GM23338 (cell line): Measurements from ENCODE around the gene SLC35F6. TPM values are rescaled to one million over a fixed set of nuclear protein-coding genes. Genes with fewer than 3 reads are reported as not detected.

Experiments used
- ATAC-seq: fragments of 200-7000 bp; cut with Tn5 transposase; 3 replicates; pipeline ENCODE4 v1.9.1; 2020
- DNase-seq: peaks from one replicate; pipeline ENCODE4 v3.0.0-alpha.2; 2015; ENCODE audit warnings: low spot score
- H2AFZ ChIP-seq: fragments of 200-600 bp; sonication (generic); 2 replicates; pipeline ENCODE4 v1.8.0; 2016; ENCODE audit warnings: antibody characterized with exemption, mild to moderate bottlenecking, moderate library complexity
- H3F3A ChIP-seq: fragments of 200-600 bp; sonication (generic); replicated peaks from 2 replicates; pipeline ENCODE4 v1.8.0; 2017; ENCODE audit warnings: antibody characterized with exemption, mixed run types, low read depth
- H3K27ac ChIP-seq: fragments of 200-600 bp; sonication (generic); 2 replicates; pipeline ENCODE4 v1.6.1; 2016; ENCODE audit warnings: low read depth
- H3K27me3 ChIP-seq: fragments of 200-600 bp; sonication (generic); 2 replicates; pipeline ENCODE4 v1.8.0; 2016; ENCODE audit warnings: mild to moderate bottlenecking, mixed run types, moderate library complexity; ENCODE audit not compliant: insufficient read depth
- H3K36me3 ChIP-seq: fragments of 200-600 bp; sonication (generic); 2 replicates; pipeline ENCODE4 v1.8.0; 2016; ENCODE audit warnings: mild to moderate bottlenecking; ENCODE audit not compliant: insufficient read depth
- H3K4me1 ChIP-seq: fragments of 200-600 bp; sonication (generic); 2 replicates; pipeline ENCODE4 v1.8.0; 2016; ENCODE audit warnings: mild to moderate bottlenecking, moderate library complexity; ENCODE audit not compliant: insufficient read depth
- H3K4me2 ChIP-seq: fragments of 200-600 bp; sonication (generic); 2 replicates; pipeline ENCODE4 v1.7.1; 2017; ENCODE audit warnings: mixed run types
- H3K4me3 ChIP-seq: fragments of 200-600 bp; sonication (generic); 2 replicates; pipeline ENCODE4 v1.6.1; 2016; ENCODE audit warnings: mixed run types
- H3K79me2 ChIP-seq: fragments of 200-600 bp; sonication (generic); replicated peaks from 2 replicates; pipeline ENCODE4 v1.8.0; 2017; ENCODE audit warnings: mild to moderate bottlenecking; ENCODE audit not compliant: insufficient read depth
- H3K9me2 ChIP-seq: fragments of 200-600 bp; sonication (generic); 2 replicates; pipeline ENCODE4 v1.8.0; 2017; ENCODE audit not compliant: insufficient read depth
- H4K20me1 ChIP-seq: fragments of 200-600 bp; sonication (generic); replicated peaks from 2 replicates; pipeline ENCODE4 v1.8.0; 2017; ENCODE audit warnings: mild to moderate bottlenecking; ENCODE audit not compliant: insufficient read depth
- H3K27ac Mint-ChIP-seq: 2 replicates; pipeline ENCODE4 v1.8.0; 2020; ENCODE audit warnings: inconsistent platforms, mild to moderate bottlenecking, moderate library complexity, mixed read lengths
- H3K27me3 Mint-ChIP-seq: 3 replicates; pipeline ENCODE4 v1.8.0; 2022; ENCODE audit warnings: low read depth, mild to moderate bottlenecking, moderate library complexity, mixed read lengths, inconsistent platforms; ENCODE audit not compliant: insufficient read depth, poor library complexity
- H3K36me3 Mint-ChIP-seq: 3 replicates; pipeline ENCODE4 v1.8.0; 2021; ENCODE audit warnings: low read depth, mild to moderate bottlenecking, inconsistent platforms, moderate library complexity, mixed read lengths
- H3K4me1 Mint-ChIP-seq: 3 replicates; pipeline ENCODE4 v1.8.0; 2020; ENCODE audit warnings: mild to moderate bottlenecking, inconsistent platforms, mixed read lengths
- H3K4me3 Mint-ChIP-seq: 3 replicates; pipeline ENCODE4 v1.8.0; 2021; ENCODE audit warnings: moderate library complexity, mild to moderate bottlenecking, inconsistent platforms, mixed read lengths
- H3K9me3 Mint-ChIP-seq: 3 replicates; pipeline ENCODE4 v1.8.0; 2020; ENCODE audit warnings: moderate library complexity, mild to moderate bottlenecking, inconsistent platforms, mixed read lengths
- CREB1 ChIP-seq: fragments of 250-450 bp; sonication (Bioruptor Pico); IDR thresholded peaks from 2 replicates; pipeline ENCODE4 v1.5.0; 2020; ENCODE audit warnings: low read depth, mild to moderate bottlenecking, moderate library complexity
- EZH2 ChIP-seq: fragments of 200-600 bp; sonication (generic); IDR thresholded peaks from one replicate; pipeline ENCODE4 v1.8.0; 2017; ENCODE audit warnings: antibody characterized with exemption, mild to moderate bottlenecking, low read depth; ENCODE audit not compliant: unreplicated experiment
- EZH2phosphoT487 ChIP-seq: fragments of 200-600 bp; sonication (generic); IDR thresholded peaks from one replicate; pipeline ENCODE4 v1.8.1; 2018; ENCODE audit warnings: antibody characterized with exemption; ENCODE audit not compliant: unreplicated experiment
- JUNB ChIP-seq: IDR thresholded peaks from one replicate; pipeline ENCODE4 v1.6.1; 2016; ENCODE audit warnings: antibody characterized with exemption; ENCODE audit not compliant: unreplicated experiment
- NANOG ChIP-seq: IDR thresholded peaks from 2 replicates; pipeline ENCODE4 v1.6.1; 2016; ENCODE audit warnings: antibody characterized with exemption, borderline replicate concordance
- POLR2AphosphoS5 ChIP-seq: IDR thresholded peaks from 2 replicates; pipeline ENCODE4 v1.6.1; 2016; ENCODE audit warnings: antibody characterized with exemption, low read depth
- STAT1 ChIP-seq: IDR thresholded peaks from one replicate; pipeline ENCODE4 v1.6.1; 2016; ENCODE audit warnings: antibody characterized with exemption; ENCODE audit not compliant: unreplicated experiment
- ZNF114 ChIP-seq: fragments of 250-450 bp; sonication (Bioruptor Pico); IDR thresholded peaks from 2 replicates; pipeline ENCODE4 v1.5.0; 2020; ENCODE audit warnings: mild to moderate bottlenecking, moderate library complexity
- ZNF331 ChIP-seq: fragments of 250-450 bp; sonication (Bioruptor Pico); IDR thresholded peaks from 2 replicates; pipeline ENCODE4 v1.5.0; 2020; ENCODE audit warnings: low read depth, mild to moderate bottlenecking, moderate library complexity
- polyA plus RNA-seq: library from polyadenylated mRNA; unstranded; fragments of >200 nt; fragmentation: Nextera tagmentation; extraction: Ambion mirVana; gene quantifications from 2 replicates; pipeline ENCODE4 v1.2.1, GENCODE V29; 2016
- total RNA-seq: library from RNA; depleted of rRNA; stranded (reverse); fragments of >200 nt; shearing (Covaris generic); gene quantifications from 2 replicates; pipeline ENCODE4 v1.2.3, GENCODE V29; 2014
- TF ChIP-seq, protein P1 (sequence below), 2 experiments: fragments of 200-600 bp in 1 of 2; sonication (generic) in 1 of 2; conservative IDR thresholded peaks; 2 replicates each; pipeline versions ENCODE4 v1.5.1 to v1.6.1; 2016 to 2017; ENCODE audit warnings: antibody characterized with exemption in 2 of 2, low read depth in 2 of 2, mild to moderate bottlenecking in 2 of 2, moderate library complexity in 1 of 2
- TF ChIP-seq, protein P2 (sequence below): IDR thresholded peaks from 2 replicates; pipeline ENCODE4 v1.6.1; 2016; ENCODE audit warnings: antibody characterized with exemption
- TF ChIP-seq, protein P3 (sequence below): fragments of 250-450 bp; sonication (Bioruptor Pico); IDR thresholded peaks from 2 replicates; pipeline ENCODE4 v1.5.0; 2020; ENCODE audit warnings: mild to moderate bottlenecking, moderate library complexity
- TF ChIP-seq, protein P4 (sequence below): IDR thresholded peaks from one replicate; pipeline ENCODE4 v1.6.1; 2018; ENCODE audit warnings: antibody characterized with exemption; ENCODE audit not compliant: unreplicated experiment

SLC35F6 gene
- total and polyA plus RNA-seq, 2 experiments from 2014 or later: 6.0 to 15.0 TPM

DNA sequence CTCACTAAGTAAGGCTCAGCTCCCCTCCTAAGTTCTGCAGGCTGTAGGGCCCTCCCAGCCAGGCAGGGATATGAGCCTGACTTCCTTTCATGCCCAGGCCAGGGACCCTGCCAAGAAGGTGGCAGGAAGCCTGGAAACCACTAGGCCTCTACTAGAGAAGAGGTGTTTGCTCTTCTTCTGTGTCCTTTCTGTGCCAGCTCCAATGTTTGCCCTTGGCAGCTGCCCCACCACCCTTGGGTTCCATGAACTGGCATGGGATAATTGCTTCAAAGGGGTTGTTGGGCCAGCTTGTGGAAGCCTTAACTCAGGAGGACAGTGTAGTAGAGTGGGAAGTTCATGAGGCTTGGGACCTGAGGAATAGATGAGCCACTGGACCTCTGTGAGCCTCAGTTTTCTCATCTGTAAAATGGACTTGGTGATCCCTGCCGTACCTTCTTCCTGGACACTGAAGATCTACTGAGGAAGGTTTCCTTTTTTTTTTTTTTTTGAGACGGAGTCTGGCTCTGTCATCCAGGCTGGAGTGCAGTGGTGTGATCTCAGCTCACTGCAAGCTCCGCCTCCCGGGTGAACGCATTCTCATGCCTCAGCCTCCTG, 3.9 kb downstream of the SLC35F6 start:
- no peak for DNase-seq
- Histone ChIP-seq H3K27me3 (peaks cover 9% of the 10 kb centered on the region; the same call in 1 of the 2 replicates), H3K36me3 (no peaks in the 10 kb centered on the region), H4K20me1 (peaks cover 7% of the 10 kb centered on the region; the same call in 1 of the 2 replicates), H3K4me2 (no peak overlapping the region), H3K27ac (no peak overlapping the region), H3K4me3 (no peak overlapping the region), H2AFZ (no peak overlapping the region), H3K79me2 (no peaks in the 10 kb centered on the region), H3K4me1 (no peaks in the 10 kb centered on the region), H3F3A (no peaks in the 10 kb centered on the region), H3K9me2 (no peaks in the 10 kb centered on the region)
- Mint-ChIP-seq H3K4me1 (peaks cover 18% of the 10 kb centered on the region), H3K27me3 (peaks cover 8% of the 10 kb centered on the region), H3K36me3 (no peaks in the 10 kb centered on the region), H3K9me3 (no peaks in the 10 kb centered on the region; the same call in 2 of the 3 replicates), H3K4me3 (no peak overlapping the region), H3K27ac (no peak overlapping the region)
- ATAC-seq: no peak
- TF ChIP-seq, protein P1, sequence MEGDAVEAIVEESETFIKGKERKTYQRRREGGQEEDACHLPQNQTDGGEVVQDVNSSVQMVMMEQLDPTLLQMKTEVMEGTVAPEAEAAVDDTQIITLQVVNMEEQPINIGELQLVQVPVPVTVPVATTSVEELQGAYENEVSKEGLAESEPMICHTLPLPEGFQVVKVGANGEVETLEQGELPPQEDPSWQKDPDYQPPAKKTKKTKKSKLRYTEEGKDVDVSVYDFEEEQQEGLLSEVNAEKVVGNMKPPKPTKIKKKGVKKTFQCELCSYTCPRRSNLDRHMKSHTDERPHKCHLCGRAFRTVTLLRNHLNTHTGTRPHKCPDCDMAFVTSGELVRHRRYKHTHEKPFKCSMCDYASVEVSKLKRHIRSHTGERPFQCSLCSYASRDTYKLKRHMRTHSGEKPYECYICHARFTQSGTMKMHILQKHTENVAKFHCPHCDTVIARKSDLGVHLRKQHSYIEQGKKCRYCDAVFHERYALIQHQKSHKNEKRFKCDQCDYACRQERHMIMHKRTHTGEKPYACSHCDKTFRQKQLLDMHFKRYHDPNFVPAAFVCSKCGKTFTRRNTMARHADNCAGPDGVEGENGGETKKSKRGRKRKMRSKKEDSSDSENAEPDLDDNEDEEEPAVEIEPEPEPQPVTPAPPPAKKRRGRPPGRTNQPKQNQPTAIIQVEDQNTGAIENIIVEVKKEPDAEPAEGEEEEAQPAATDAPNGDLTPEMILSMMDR (conservative IDR thresholded peaks at IDR 0.05; ENCODE audit: low read depth in 2 of 2): no peak
- TF ChIP-seq ZNF331 (CRISPR knock-in tag): no peak
- no peak for TF ChIP-seq CREB1 (CRISPR knock-in tag)
- no peak for TF ChIP-seq EZH2
- TF ChIP-seq NANOG: no peak
- TF ChIP-seq, protein P2, sequence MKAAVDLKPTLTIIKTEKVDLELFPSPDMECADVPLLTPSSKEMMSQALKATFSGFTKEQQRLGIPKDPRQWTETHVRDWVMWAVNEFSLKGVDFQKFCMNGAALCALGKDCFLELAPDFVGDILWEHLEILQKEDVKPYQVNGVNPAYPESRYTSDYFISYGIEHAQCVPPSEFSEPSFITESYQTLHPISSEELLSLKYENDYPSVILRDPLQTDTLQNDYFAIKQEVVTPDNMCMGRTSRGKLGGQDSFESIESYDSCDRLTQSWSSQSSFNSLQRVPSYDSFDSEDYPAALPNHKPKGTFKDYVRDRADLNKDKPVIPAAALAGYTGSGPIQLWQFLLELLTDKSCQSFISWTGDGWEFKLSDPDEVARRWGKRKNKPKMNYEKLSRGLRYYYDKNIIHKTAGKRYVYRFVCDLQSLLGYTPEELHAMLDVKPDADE: no peak
- TF ChIP-seq, protein P3, sequence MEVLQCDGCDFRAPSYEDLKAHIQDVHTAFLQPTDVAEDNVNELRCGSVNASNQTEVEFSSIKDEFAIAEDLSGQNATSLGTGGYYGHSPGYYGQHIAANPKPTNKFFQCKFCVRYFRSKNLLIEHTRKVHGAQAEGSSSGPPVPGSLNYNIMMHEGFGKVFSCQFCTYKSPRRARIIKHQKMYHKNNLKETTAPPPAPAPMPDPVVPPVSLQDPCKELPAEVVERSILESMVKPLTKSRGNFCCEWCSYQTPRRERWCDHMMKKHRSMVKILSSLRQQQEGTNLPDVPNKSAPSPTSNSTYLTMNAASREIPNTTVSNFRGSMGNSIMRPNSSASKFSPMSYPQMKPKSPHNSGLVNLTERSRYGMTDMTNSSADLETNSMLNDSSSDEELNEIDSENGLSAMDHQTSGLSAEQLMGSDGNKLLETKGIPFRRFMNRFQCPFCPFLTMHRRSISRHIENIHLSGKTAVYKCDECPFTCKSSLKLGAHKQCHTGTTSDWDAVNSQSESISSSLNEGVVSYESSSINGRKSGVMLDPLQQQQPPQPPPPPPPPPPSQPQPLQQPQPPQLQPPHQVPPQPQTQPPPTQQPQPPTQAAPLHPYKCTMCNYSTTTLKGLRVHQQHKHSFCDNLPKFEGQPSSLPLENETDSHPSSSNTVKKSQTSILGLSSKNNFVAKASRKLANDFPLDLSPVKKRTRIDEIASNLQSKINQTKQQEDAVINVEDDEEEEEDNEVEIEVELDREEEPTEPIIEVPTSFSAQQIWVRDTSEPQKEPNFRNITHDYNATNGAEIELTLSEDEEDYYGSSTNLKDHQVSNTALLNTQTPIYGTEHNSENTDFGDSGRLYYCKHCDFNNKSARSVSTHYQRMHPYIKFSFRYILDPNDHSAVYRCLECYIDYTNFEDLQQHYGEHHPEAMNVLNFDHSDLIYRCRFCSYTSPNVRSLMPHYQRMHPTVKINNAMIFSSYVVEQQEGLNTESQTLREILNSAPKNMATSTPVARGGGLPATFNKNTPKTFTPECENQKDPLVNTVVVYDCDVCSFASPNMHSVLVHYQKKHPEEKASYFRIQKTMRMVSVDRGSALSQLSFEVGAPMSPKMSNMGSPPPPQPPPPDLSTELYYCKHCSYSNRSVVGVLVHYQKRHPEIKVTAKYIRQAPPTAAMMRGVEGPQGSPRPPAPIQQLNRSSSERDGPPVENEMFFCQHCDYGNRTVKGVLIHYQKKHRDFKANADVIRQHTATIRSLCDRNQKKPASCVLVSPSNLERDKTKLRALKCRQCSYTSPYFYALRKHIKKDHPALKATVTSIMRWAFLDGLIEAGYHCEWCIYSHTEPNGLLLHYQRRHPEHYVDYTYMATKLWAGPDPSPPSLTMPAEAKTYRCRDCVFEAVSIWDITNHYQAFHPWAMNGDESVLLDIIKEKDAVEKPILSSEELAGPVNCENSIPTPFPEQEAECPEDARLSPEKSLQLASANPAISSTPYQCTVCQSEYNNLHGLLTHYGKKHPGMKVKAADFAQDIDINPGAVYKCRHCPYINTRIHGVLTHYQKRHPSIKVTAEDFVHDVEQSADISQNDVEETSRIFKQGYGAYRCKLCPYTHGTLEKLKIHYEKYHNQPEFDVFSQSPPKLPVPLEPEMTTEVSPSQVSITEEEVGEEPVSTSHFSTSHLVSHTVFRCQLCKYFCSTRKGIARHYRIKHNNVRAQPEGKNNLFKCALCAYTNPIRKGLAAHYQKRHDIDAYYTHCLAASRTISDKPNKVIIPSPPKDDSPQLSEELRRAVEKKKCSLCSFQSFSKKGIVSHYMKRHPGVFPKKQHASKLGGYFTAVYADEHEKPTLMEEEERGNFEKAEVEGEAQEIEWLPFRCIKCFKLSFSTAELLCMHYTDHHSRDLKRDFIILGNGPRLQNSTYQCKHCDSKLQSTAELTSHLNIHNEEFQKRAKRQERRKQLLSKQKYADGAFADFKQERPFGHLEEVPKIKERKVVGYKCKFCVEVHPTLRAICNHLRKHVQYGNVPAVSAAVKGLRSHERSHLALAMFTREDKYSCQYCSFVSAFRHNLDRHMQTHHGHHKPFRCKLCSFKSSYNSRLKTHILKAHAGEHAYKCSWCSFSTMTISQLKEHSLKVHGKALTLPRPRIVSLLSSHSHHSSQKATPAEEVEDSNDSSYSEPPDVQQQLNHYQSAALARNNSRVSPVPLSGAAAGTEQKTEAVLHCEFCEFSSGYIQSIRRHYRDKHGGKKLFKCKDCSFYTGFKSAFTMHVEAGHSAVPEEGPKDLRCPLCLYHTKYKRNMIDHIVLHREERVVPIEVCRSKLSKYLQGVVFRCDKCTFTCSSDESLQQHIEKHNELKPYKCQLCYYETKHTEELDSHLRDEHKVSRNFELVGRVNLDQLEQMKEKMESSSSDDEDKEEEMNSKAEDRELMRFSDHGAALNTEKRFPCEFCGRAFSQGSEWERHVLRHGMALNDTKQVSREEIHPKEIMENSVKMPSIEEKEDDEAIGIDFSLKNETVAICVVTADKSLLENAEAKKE (CRISPR knock-in tag): no peak
- TF ChIP-seq JUNB: no peak
- no peak for TF ChIP-seq ZNF114 (CRISPR knock-in tag)
- TF ChIP-seq, protein P4, sequence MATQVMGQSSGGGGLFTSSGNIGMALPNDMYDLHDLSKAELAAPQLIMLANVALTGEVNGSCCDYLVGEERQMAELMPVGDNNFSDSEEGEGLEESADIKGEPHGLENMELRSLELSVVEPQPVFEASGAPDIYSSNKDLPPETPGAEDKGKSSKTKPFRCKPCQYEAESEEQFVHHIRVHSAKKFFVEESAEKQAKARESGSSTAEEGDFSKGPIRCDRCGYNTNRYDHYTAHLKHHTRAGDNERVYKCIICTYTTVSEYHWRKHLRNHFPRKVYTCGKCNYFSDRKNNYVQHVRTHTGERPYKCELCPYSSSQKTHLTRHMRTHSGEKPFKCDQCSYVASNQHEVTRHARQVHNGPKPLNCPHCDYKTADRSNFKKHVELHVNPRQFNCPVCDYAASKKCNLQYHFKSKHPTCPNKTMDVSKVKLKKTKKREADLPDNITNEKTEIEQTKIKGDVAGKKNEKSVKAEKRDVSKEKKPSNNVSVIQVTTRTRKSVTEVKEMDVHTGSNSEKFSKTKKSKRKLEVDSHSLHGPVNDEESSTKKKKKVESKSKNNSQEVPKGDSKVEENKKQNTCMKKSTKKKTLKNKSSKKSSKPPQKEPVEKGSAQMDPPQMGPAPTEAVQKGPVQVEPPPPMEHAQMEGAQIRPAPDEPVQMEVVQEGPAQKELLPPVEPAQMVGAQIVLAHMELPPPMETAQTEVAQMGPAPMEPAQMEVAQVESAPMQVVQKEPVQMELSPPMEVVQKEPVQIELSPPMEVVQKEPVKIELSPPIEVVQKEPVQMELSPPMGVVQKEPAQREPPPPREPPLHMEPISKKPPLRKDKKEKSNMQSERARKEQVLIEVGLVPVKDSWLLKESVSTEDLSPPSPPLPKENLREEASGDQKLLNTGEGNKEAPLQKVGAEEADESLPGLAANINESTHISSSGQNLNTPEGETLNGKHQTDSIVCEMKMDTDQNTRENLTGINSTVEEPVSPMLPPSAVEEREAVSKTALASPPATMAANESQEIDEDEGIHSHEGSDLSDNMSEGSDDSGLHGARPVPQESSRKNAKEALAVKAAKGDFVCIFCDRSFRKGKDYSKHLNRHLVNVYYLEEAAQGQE: no peak
- TF ChIP-seq POLR2AphosphoS5: no peak
- no peak for TF ChIP-seq STAT1
- TF ChIP-seq EZH2phosphoT487: no peak
